PC-3 (cell line): Measurements from ENCODE around the gene FYN. TPM values are rescaled to one million over a fixed set of nuclear protein-coding genes. Genes with fewer than 3 reads are reported as not detected.
A peak's percentile ranks its signal among the peaks of the same experiment; 100 is the strongest.

Experiments
- ATAC-seq: fragments of 200-7000 bp; cut with Tn5 transposase; 2 replicates; pipeline ENCODE4 v1.9.1; 2020; ENCODE audit warnings: mild to moderate bottlenecking, moderate library complexity
- BruUV-seq: library from RNA; stranded (reverse); fragments of 400-500 nt; replicated peaks from 2 replicates; lab custom pipeline; 2021; lab: Mats Ljungman, UMichigan
- CTCF ChIA-PET: fragments of 300-600 bp; sonication (Branson Sonifier 250); formaldehyde crosslinking; loops from one replicate; lab custom pipeline; 2022; ENCODE audit warnings: antibody characterized with exemption; lab: Charles Lee
- POLR2A ChIA-PET: fragments of 300-600 bp; sonication (Branson Sonifier 250); formaldehyde crosslinking; loops from one replicate; lab custom pipeline; 2022; ENCODE audit warnings: antibody characterized with exemption; ENCODE audit not compliant: unreplicated experiment; lab: Charles Lee
- DNase-seq: peaks from one replicate; pipeline ENCODE4 v3.0.0-alpha.2; 2015
- H2AFZ ChIP-seq: fragments of 300-600 bp; sonication (generic); 2 replicates; pipeline ENCODE4 v1.6.0; 2016; ENCODE audit warnings: antibody characterized with exemption, low read length
- H3F3A ChIP-seq: fragments of 300-600 bp; sonication (generic); one replicate; pipeline ENCODE4 v1.6.0; 2017; ENCODE audit warnings: antibody characterized with exemption, low read length, control low read depth, mild to moderate bottlenecking; ENCODE audit not compliant: unreplicated experiment
- H3K27ac ChIP-seq: fragments of 300-600 bp; sonication (generic); 2 replicates; pipeline ENCODE4 v1.5.1; 2016; ENCODE audit warnings: mild to moderate bottlenecking, low read length
- H3K27me3 ChIP-seq: fragments of 300-600 bp; sonication (generic); 2 replicates; pipeline ENCODE4 v1.6.1; 2016; ENCODE audit warnings: low read length, mixed read lengths
- H3K36me3 ChIP-seq: fragments of 300-600 bp; sonication (generic); 2 replicates; pipeline ENCODE4 v1.6.1; 2016; ENCODE audit warnings: low read depth, mixed run types, low read length, mixed read lengths
- H3K4me1 ChIP-seq: fragments of 300-600 bp; sonication (generic); 2 replicates; pipeline ENCODE4 v1.5.1; 2016; ENCODE audit warnings: low read length; ENCODE audit not compliant: insufficient read depth
- H3K4me2 ChIP-seq: fragments of 300-600 bp; sonication (generic); 2 replicates; pipeline ENCODE4 v1.6.0; 2016; ENCODE audit warnings: low read length
- H3K4me3 ChIP-seq: fragments of 300-600 bp; sonication (generic); 2 replicates; pipeline ENCODE4 v1.5.1; 2016; ENCODE audit warnings: mild to moderate bottlenecking, low read length, mixed read lengths
- H3K79me2 ChIP-seq: fragments of 300-600 bp; sonication (generic); 2 replicates; pipeline ENCODE4 v1.6.1; 2017; ENCODE audit warnings: low read length, mixed read lengths
- H3K9ac ChIP-seq: fragments of 300-600 bp; sonication (generic); 2 replicates; pipeline ENCODE4 v1.6.0; 2016; ENCODE audit warnings: mild to moderate bottlenecking, low read length
- H3K9me2 ChIP-seq: fragments of 300-600 bp; sonication (generic); replicated peaks from 2 replicates; pipeline ENCODE4 v1.6.1; 2016; ENCODE audit warnings: mixed run types, low read length, mixed read lengths
- H3K9me3 ChIP-seq: fragments of 300-600 bp; sonication (generic); 2 replicates; pipeline ENCODE4 v1.6.1; 2016; ENCODE audit warnings: low read length, mixed read lengths
- H4K20me1 ChIP-seq: fragments of 300-600 bp; sonication (generic); 2 replicates; pipeline ENCODE4 v1.6.1; 2016; ENCODE audit warnings: low read length, mixed read lengths
- EZH2 ChIP-seq: fragments of 300-600 bp; sonication (generic); IDR thresholded peaks from one replicate; pipeline ENCODE4 v1.6.1; 2017; ENCODE audit warnings: antibody characterized with exemption, mild to moderate bottlenecking, low read length; ENCODE audit not compliant: unreplicated experiment
- EZH2phosphoT487 ChIP-seq: fragments of 300-600 bp; sonication (generic); IDR thresholded peaks from 2 replicates; pipeline ENCODE4 v1.6.1; 2018; ENCODE audit warnings: mild to moderate bottlenecking, antibody characterized with exemption, low read length, borderline replicate concordance
- intact Hi-C: fragments of 100-400 bp; cut with micrococcal nuclease; formaldehyde crosslinking; loops from 2 replicates; pipeline ENCODE4 v1.9.0; 2023
- total RNA-seq: library from RNA; depleted of rRNA; stranded (reverse); fragments of >200 nt; gene quantifications from 2 replicates; pipeline ENCODE4 v1.2.3, GENCODE V29; 2014
- TF ChIP-seq, protein P1 (sequence below): fragments of 300-600 bp; sonication (generic); conservative IDR thresholded peaks from 2 replicates; pipeline ENCODE4 v1.5.1; 2017; ENCODE audit warnings: antibody characterized with exemption, low read depth, mild to moderate bottlenecking, low read length

FYN gene
- total RNA-seq, 1 experiment from 2014 or later = 27.6 TPM

DNA sequence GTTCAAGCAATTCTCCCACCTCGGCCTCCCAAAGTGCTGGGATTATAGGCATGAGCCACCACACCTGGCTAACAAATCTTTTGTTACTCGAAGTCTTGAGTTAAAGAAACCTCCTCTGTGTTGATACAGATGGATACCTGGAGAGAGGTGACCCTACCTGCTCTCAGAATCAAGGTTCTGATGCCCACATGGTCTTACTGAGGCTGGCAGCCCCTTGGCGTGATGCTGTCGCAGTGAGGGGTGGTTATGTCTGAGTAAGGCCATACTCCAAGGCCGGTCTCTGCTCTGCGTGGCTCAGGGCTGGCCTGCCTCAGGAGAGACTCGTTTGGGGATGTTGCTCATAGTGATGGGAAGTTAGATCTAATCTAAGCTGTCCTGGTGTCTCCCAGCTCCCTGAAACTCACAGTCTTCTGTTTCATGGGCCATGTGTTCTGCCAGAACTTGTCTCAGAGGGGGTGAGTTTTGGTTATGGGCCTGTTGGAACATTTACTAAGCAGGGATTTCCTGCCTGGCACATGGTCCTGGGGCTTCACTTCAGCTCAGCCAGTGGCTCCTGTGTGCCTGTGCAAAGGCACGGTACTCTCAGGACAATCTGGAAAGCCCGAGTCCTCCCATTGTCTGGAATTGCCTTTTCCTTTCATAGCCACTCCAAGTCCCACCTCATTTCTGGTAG, 250.1 kb downstream of the FYN start:
- Histone ChIP-seq H3K36me3 (no peaks in the 10 kb centered on the region), H3K9ac (no peak overlapping the region), H3K4me2 (no peak overlapping the region), H3K9me3 (no peaks in the 10 kb centered on the region), H3F3A (no peaks in the 10 kb centered on the region), H4K20me1 (no peaks in the 10 kb centered on the region), H2AFZ (no peak overlapping the region), H3K27ac (no peak overlapping the region), H3K4me3 (no peak overlapping the region), H3K9me2 (no peaks in the 10 kb centered on the region), H3K79me2 (no peaks in the 10 kb centered on the region), H3K27me3 (no peaks in the 10 kb centered on the region), H3K4me1 (no peaks in the 10 kb centered on the region)
- no peak for TF ChIP-seq EZH2phosphoT487
- TF ChIP-seq EZH2 = no peak
- TF ChIP-seq, protein P1, sequence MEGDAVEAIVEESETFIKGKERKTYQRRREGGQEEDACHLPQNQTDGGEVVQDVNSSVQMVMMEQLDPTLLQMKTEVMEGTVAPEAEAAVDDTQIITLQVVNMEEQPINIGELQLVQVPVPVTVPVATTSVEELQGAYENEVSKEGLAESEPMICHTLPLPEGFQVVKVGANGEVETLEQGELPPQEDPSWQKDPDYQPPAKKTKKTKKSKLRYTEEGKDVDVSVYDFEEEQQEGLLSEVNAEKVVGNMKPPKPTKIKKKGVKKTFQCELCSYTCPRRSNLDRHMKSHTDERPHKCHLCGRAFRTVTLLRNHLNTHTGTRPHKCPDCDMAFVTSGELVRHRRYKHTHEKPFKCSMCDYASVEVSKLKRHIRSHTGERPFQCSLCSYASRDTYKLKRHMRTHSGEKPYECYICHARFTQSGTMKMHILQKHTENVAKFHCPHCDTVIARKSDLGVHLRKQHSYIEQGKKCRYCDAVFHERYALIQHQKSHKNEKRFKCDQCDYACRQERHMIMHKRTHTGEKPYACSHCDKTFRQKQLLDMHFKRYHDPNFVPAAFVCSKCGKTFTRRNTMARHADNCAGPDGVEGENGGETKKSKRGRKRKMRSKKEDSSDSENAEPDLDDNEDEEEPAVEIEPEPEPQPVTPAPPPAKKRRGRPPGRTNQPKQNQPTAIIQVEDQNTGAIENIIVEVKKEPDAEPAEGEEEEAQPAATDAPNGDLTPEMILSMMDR = no peak
- ATAC-seq = no peak
- BruUV-seq = no TSS peak
- ChIA-PET CTCF (no interaction called here), POLR2A (no interaction called here)
- intact Hi-C loops = no loop called here
- DNase-seq = no peak

DNA sequence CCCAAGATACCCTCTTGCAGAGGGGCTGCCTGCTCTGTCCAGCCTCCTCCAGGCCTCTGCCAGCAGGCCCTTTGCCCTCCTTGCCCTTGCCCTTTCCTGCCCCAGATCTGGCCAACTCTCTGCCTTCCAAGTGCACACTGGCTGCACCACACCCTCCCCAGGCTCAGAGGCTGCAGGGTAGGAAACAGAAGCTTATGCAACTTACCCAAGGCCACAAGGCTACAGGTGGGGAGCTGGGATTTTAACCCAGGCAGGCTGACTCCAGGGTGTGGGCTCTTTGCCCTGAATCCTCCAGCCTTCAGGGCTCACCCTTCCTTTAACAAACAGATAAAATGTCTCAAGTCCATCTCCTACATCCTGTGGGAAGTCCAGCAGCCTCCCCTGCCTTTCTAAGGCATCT, 253.1 kb downstream of the FYN start:
- Histone ChIP-seq H3K79me2 (no peaks in the 10 kb centered on the region), H3K36me3 (no peaks in the 10 kb centered on the region), H2AFZ (no peak overlapping the region), H3F3A (no peaks in the 10 kb centered on the region), H3K4me2 (no peak overlapping the region), H3K9me3 (no peaks in the 10 kb centered on the region), H3K27ac (no peak overlapping the region), H3K9ac (no peak overlapping the region), H3K9me2 (no peaks in the 10 kb centered on the region), H4K20me1 (no peaks in the 10 kb centered on the region), H3K4me3 (no peak overlapping the region), H3K27me3 (no peaks in the 10 kb centered on the region), H3K4me1 (no peaks in the 10 kb centered on the region)
- no TSS peak for BruUV-seq
- TF ChIP-seq, protein P1 = no peak
- no peak for TF ChIP-seq EZH2phosphoT487
- TF ChIP-seq EZH2 = no peak
- intact Hi-C loops = no loop called here
- CTCF ChIA-PET = no interaction called here
- POLR2A ChIA-PET = no interaction called here
- ATAC-seq = peak; percentile 65
- DNase-seq = no peak

DNA sequence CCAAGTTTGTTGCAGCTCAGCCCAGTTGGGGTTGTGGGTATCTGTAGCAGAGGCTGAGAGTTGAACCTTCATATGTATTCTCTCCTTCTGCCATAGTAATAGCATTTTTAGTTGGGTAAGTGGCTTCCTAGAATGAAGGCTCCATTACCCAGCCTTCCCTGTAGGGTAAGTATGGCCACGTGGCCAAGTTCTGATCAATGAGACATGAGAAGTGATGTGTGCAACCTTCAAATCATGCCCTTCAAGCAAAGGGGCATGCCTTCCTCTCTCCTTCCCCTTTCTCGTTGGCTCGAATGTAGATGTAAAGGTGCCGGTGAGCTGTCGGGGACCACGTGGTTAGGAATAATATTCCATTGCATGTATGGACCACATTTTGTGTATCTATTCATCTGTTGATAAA, 254.8 kb downstream of the FYN start:
- POLR2A ChIA-PET = no interaction called here

More for the DNA sequence above, 254.8 kb downstream of the FYN start:
- DNase-seq (no peak), ATAC-seq (no peak)
- no peak overlapping the region for H3K9ac ChIP-seq
- H4K20me1 ChIP-seq = no peaks in the 10 kb centered on the region
- H3K9me2 ChIP-seq = no peaks in the 10 kb centered on the region
- H2AFZ ChIP-seq = no peak overlapping the region
- CTCF ChIA-PET = no interaction called here
- intact Hi-C loops = no loop called here
- H3K27ac ChIP-seq = no peak overlapping the region
- no peaks in the 10 kb centered on the region for H3F3A ChIP-seq
- H3K4me3 ChIP-seq = no peak overlapping the region
- H3K9me3 ChIP-seq = no peaks in the 10 kb centered on the region
- TF ChIP-seq EZH2 (no peak), EZH2phosphoT487 (no peak)
- TF ChIP-seq, protein P1 = no peak
- no peaks in the 10 kb centered on the region for H3K4me1 ChIP-seq
- no TSS peak for BruUV-seq
- no peaks in the 10 kb centered on the region for H3K36me3 ChIP-seq
- H3K79me2 ChIP-seq = no peaks in the 10 kb centered on the region
- H3K4me2 ChIP-seq = no peak overlapping the region
- H3K27me3 ChIP-seq = no peaks in the 10 kb centered on the region
